Gastroesophageal sphincter (tissue), 3 donors: ENCODE results near the gene CSF2RB.

Experiments
- EP300 ChIP-seq: sonication (generic); formaldehyde crosslinking; IDR thresholded peaks from one replicate; pipeline ENCODE4 v1.6.1; 2017; ENCODE audit warnings: antibody characterized with exemption, mild to moderate bottlenecking
- POLR2A ChIP-seq, 2 donors: fragments of 450-650 bp; IDR thresholded peaks; one replicate each; pipeline ENCODE4 v1.6.1; 2017; ENCODE audit warnings: antibody characterized with exemption in 2 of 2, mild to moderate bottlenecking in 2 of 2, moderate library complexity in 1 of 2
- POLR2AphosphoS5 ChIP-seq: sonication (generic); formaldehyde crosslinking; IDR thresholded peaks from one replicate; pipeline ENCODE4 v1.6.1; 2017; ENCODE audit warnings: antibody characterized with exemption
- TF ChIP-seq, protein P1 (sequence below), 4 experiments: fragments of 200-600 bp in 2 of 4; fragments of 450-650 bp in 2 of 4; sonication (generic) in 1 of 4; IDR thresholded peaks; one replicate each; pipeline ENCODE4 v1.5.1; 2017 to 2019; ENCODE audit warnings: antibody characterized with exemption in 4 of 4, mild to moderate bottlenecking in 2 of 4, moderate library complexity in 2 of 4

DNA sequence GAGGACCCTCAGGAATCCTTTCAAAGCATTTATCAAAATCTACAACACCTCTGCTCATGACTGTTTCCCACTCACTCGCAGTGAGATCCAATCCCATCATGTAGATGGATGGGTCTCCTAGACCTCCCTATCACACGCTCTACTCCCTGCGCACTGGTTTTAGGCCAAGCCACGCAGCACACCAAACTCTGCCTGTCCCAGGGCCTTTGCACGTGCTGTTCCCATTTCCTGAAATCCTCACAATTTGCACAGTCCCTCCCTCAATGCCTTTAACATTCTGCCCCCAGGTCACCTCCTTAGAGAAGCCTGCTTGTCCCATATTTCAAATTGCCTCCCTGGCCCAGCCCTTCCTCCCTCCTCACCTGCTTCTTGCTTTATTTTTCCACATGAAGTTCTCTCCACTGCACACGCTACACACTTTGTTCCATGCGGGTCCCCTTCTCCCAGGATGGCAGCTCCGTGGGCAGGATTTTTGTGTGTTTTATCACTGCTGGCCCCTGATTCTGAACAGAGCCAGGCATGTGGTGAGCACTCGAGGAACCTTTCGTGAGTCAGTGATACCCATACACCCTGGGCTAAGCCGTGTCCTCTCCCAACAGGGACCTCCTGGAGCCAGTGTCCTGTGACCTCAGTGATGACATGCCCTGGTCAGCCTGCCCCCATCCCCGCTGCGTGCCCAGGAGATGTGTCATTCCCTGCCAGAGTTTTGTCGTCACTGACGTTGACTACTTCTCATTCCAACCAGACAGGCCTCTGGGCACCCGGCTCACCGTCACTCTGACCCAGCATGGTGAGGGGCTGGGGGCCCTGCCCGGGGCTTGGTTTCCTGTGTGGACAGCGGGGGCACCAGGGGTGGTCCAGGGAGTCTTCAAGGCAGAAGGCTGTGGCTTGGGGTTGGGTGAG, 12.2 kb downstream of the CSF2RB start:
- TF ChIP-seq POLR2AphosphoS5 (no peak), POLR2A (IDR thresholded peaks at IDR 0.05) (no peak), EP300 (no peak)
- TF ChIP-seq, protein P1, sequence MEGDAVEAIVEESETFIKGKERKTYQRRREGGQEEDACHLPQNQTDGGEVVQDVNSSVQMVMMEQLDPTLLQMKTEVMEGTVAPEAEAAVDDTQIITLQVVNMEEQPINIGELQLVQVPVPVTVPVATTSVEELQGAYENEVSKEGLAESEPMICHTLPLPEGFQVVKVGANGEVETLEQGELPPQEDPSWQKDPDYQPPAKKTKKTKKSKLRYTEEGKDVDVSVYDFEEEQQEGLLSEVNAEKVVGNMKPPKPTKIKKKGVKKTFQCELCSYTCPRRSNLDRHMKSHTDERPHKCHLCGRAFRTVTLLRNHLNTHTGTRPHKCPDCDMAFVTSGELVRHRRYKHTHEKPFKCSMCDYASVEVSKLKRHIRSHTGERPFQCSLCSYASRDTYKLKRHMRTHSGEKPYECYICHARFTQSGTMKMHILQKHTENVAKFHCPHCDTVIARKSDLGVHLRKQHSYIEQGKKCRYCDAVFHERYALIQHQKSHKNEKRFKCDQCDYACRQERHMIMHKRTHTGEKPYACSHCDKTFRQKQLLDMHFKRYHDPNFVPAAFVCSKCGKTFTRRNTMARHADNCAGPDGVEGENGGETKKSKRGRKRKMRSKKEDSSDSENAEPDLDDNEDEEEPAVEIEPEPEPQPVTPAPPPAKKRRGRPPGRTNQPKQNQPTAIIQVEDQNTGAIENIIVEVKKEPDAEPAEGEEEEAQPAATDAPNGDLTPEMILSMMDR (IDR thresholded peaks at IDR 0.05): no peak
